ENCODE results near the gene TCOF1.
A peak's percentile ranks its signal among the peaks of the same experiment; 100 is the strongest.

The TCOF1 gene

GRCh38 chr5:150436141-150436680, 78.7 kb downstream of the TCOF1 start:
- peak; percentile 95 for DNase-seq

GRCh38 chr5:150438873-150439546, 81.5 kb downstream of the TCOF1 start:
- peak; percentile 58 for DNase-seq

- peak; percentile 52 for DNase-seq
These were observed 83.7 kb downstream of the TCOF1 start for GRCh38 chr5:150440948-150441812.

GRCh38 chr5:150441813-150442698, 84.6 kb downstream of the TCOF1 start:
- peak; percentile 43 for DNase-seq

GRCh38 chr5:150442699-150443080, 85.2 kb downstream of the TCOF1 start:
- no peak for DNase-seq

- DNase-seq = no peak
These were observed 86.0 kb downstream of the TCOF1 start for GRCh38 chr5:150443242-150444075.

- DNase-seq = no peak
These were observed 87.3 kb downstream of the TCOF1 start for GRCh38 chr5:150444770-150445169.

- no peak for DNase-seq
These were observed 88.6 kb downstream of the TCOF1 start for GRCh38 chr5:150446088-150446487.

GRCh38 chr5:150446583-150446982, 89.1 kb downstream of the TCOF1 start:
- DNase-seq = no peak

- DNase-seq = no peak
These were observed 89.7 kb downstream of the TCOF1 start for GRCh38 chr5:150447188-150447587.

GRCh38 chr5:150448334-150448733, 90.8 kb downstream of the TCOF1 start:
- DNase-seq = peak; percentile 48

- DNase-seq = no peak
These were observed 91.5 kb downstream of the TCOF1 start for GRCh38 chr5:150448952-150449516.
